Activated CD4-positive, CD25-positive, alpha-beta regulatory T cell treated with anti-CD3 and anti-CD28 coated beads, Interleukin-2, amount 50 U/mL, for 72 hours (primary cell): ENCODE results near the gene BRD4.

Experiments used
- DNase-seq: peaks from one replicate; pipeline ENCODE4 v3.0.0; 2021

BRD4 gene

DNA sequence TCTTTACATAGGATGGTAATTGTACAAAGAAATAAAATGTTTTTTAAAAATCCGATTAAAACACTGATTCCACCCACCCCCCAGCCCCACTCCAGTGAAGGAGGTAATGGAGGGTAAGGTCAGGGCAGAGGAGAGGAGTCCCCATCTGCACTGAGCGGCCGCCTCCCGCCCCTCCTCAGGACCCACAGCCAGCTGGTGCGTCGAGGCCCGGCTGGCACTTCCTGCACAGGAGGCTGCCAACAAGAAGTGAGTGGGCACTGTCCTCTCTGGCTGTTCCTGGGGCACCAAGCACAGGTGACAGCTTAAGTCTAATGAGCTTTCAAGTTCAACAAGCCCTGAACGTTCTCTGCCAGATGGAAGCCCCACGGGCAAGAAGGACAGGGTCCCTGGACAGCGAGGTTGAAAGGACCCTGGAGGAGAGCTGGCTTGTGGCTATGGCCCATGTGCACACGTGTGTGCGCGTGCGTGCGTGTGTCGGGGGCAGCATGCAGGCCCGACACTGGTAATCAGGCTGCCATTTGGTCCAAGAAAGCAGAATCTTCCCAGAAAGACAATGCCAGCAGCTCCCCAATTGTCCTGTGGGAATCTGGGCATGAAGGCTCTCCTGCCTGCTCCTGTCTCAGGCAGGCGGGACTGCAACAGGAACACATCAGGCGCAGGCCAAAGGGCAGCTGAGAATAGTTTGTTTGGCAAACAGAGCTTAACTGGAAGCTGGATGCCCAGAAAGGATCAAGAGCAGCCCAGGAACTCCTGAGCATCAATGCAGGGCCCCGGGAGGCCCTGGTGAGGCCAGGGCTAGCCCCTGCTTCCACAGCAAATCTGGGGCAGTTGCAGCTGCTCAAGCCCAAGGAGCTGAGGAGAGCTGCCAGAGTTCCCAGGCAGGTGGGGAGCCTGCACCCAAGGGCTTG, 85.0 kb downstream of the BRD4 start:
- DNase-seq: no peak

DNA sequence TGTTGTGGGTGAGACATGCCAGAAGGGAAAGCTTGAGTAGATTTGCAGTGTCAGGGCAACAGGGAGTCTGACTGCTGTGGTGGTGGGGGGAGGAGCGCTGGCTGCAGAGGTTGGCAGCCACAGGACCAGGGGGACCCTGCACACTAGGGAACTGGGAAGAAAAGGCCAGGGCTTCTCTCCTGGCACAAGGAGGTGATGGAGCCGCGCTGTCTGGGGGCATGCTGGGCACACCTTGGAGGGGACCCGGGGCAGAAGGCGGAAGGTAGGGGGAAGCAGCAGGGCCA, 86.2 kb downstream of the BRD4 start:
- no peak for DNase-seq

DNA sequence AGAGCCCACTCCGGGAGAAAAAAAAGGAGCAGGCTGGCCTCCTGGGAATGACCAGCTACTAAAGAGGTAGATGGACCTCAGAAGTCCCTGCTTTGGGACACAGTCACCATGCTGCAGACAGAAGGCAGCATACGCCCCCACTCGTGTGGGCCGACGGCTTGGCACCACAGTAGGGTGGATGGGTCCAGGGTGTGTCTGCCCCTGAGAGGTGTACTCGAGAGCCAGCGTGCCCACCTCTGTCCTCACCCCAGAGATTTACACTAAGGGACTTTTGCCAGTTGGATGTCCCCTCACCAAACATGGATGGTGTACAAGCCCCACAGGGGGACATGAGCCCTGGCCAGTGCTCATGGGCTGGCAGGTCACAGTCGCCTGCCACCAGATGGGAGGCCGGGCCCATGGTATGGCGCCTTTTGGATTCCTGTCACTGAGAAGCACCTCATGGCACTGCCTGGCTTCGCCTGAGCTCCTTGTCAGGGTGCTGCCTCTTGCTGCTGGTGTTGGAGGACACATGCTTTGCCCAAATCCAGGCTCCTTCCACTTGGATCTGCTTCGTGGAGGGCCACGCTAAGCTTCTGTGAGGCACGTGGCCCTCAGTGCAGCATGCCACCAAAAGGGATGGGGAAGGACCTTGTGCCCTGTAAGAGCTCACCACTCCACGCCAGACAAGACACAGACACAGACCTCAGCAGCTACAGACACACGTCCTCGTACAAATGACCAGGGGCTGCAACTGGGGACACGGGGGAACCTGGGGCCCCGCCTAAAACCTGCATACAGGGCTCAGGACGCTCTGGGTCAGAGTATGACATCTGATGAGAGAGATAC, 86.8 kb downstream of the BRD4 start:
- no peak for DNase-seq

DNA sequence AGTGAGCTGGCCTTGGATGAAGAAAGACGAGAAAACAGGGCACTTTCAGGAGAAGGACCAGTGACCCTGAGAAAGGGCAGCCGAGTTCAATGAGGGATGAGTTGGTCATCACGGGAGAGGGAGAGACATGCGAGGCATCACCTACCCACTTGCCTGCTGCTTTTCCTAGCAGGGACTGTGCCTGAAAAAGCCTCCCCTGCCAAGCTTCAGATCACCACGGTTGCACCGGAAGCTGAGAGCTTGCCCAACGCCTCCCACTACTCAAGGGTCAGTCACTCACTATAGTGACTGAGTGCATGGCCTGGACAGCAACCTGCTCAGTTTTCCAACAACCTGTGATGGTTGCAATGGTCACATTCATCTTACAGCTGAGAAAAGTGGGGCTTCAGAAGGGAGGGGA, 87.5 kb downstream of the BRD4 start:
- DNase-seq: no peak

DNA sequence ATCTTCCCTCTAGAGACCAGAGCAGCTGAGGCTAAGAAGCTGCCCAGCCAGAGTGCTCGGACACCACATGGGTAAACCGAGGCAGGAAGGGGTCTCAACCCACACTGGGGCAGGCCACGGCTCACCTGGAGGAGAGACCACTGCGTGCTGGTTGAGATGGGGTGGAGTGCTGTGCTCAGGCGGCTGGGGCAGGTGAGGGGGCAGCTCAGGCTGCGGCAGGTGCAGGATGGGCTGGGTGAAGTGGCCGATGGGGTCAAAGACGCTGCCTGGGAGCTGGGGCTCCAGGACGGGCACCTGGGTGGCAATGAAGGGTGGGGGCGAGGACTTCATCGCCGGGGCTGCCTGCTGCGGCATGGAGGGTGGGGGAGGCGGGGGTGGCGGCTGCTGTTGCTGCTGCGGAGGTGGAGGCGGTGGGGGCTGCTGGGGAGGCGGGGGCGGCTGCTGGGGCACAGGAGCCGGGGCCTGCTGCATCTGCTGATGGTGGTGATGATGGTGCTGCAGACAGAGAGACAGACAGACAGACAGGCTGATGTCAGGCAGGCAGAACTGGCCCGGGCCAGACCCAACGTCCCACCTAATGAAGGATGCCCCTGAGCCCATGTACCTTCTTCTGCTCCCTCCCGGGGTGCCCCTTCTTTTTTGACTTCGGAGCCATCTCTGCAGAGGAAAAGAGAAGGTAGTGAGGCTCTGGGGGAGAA, 88.1 kb downstream of the BRD4 start:
- DNase-seq: no peak

DNA sequence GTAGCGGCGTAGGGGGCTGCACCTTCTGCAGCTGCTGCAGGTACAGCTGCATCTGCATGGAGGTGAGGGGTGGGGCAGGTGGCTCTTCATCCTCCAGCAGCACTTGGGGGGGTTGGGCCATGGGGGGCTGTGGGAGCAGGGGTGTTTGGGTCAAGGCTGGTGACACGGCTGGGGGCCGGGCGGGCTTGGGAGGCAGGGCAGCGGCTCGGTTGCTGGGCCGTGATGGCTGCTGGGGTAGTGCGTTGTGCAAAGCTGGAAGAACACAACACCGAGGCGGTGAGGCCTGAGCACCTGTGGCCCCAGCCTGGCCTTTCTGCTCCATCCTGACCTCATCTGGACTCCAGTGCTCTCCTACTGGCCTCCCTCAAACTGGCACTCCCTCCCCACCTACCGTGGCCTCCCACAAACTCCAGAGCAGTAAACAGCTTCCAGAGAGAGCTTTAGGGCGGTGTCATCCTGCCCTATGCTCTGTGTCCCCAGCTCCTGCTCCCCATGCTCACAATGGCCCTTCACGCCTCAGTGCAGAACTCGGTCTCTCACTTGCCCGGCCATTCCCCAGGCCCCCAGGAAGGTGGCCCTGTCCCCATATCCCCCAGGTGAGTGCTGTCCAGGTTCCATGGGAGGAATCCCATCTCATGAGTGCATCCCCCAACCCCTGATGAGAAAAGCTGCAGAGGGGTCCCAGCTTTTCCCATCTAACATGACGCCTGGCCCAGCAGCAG, 88.9 kb downstream of the BRD4 start:
- no peak for DNase-seq

DNA sequence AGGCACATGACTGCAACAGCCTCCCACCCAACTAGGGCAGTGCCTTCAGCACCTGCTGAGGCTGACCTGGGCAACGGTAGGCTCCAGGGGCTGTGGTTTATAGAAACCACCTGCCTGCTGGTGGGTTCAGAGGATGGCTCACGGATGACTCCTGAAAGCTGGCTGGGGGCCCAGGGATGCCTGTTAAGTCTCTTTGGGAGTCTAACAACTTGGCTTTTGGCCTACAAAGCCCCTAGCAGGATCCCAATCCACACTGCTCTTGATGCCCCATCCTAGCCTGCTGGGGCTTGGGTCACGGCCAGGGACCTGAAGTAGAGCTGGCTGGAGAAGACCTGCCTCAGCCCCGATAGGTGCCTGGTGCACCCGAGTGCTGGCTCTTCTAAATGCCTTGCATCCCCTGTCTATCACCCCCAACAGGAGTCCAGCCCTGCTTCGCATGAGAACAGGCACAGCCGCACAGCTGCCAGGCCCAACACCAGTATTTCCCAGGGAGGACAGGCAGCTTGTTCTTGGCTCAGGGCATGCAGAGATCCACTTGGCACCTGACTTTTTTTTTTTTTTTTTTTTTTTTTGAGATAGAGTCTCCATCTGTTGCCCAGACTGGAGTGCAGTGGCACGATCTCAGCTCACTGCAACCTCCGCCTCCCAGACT, 91.0 kb downstream of the BRD4 start:
- no peak for DNase-seq

DNA sequence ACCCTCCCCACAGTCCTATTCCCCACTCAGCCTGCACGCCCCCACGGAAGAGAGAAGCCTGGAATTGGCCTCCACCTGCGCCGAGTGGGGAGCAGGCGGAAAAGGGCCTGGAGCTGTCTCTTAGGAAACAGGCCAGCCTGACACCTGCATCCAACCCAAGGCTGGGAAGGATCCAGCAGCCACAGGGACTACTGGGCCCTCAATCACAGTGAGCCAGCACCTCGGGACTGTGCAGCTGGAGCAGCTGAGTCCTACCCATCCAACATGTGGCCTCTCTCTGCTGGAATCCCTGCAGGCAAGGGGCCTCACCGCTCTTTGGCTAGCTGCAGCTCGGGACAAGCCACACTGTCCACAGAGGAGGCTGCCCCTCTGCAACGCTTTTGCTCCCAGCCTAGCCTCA, 91.8 kb downstream of the BRD4 start:
- no peak for DNase-seq

DNA sequence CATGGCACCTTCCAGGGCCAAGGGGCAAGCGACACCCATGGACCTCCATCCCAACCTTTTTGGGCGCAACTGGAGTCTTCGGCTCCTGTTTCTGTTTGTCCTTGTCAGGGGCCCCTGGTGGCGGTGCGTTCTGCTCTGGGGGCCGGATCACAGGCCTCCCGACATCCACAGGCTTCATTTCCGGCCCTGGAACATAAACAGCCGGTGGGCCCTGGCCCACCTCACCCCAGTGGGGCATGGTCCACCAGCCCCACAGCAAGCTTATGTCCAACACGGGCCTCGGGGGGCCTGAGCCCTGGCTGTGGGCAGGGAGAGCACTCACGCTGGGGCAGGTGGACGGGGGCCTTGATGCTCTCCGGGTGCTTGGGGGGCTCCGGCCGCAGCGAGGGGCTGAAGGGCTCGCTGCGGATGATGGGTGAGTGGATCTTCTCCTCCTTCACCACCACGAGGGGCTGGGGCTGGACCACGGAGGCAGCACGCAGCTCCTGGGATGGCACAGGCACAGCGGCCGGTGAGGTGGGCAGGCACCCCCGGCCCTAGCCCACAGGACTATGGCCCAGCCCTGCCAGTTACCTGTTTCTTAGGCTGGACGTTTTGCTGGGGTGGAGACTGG, 92.9 kb downstream of the BRD4 start:
- DNase-seq: no peak

DNA sequence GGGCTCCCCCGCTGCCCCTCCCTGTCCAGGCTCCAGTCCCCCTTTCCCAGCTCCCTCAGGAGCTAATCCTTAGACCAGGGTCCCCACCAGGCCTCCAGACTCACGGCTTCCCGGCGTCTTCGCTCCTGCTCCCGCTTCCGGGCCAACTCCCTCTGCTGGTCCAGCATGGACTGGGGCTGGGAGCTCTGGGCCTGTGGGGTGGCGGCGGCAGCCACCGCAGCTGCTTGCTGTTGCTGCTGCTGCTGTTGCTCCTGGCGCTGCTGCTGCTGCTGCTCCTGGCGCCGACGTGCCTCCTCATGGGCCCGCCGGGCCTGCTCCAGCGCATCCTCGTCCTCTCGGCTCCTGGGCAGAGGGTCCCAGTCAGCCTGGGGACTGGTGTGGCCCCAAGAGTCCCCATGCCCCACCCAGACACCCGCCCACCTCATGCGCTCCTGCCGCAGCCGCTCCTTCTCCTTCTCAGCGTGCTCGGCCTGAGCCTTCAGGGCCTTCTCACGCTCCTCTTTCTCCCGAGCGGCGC, 93.6 kb downstream of the BRD4 start:
- no peak for DNase-seq

DNA sequence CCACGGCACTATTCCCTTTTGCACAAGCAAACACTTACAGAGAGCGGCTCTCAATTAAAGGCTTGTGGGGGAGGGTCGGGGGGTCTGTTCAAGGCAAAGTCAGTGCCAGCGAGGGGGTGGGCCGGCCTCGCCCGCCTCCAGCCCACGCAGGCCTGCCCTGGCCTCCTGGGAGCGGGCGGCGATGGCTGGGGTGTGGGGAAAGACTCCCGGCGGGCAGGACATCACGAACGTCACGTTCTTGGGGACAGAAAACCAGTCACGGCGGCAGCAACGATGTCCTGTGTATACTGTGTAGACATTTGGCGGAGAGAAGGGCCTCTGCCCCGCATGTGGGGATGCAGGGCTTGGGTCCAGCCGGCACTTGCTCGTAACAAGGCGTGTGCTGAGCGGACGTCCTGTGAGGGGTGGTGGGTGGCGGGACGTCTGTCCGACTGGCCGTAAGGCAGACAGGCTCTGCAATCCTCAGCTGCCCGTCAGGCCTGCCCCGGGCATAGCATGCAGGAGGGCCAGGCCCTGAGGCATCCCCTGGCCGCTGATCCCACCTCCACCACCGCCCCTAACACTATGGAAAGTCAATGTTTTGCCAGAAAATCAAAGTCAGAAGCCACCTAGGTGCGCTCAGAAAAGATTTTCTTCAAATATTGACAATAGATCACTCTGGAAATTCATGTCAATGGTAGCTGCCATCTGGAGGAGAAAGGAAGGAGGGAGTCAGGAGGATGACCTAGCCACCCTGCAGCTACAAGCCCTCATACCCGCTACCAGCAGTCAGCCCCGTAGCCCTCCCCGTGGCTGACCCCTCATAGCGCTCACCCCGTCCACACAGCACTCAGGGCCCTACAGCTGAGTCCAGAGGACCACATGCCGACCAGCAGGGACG, 94.3 kb downstream of the BRD4 start:
- no peak for DNase-seq

DNA sequence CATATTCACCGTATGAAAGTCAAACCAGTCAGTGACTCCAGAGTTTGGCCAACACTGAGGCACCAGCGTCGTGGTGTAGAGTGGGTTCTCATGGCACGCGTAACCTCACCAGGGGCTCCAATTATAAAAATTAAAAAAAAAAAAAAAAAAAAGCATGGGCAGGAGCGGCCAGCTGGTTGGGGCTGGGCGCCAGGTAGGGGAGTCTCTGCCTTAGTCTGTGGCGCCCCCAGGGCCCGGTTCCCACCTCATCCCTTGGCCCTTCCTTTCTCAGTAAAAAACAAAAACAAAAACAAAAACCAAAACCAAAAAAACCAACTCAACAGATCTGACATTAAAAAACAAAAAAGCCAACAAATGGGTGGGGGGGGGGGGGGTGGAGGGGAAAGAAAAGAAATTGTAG, 95.5 kb downstream of the BRD4 start:
- DNase-seq: no peak

DNA sequence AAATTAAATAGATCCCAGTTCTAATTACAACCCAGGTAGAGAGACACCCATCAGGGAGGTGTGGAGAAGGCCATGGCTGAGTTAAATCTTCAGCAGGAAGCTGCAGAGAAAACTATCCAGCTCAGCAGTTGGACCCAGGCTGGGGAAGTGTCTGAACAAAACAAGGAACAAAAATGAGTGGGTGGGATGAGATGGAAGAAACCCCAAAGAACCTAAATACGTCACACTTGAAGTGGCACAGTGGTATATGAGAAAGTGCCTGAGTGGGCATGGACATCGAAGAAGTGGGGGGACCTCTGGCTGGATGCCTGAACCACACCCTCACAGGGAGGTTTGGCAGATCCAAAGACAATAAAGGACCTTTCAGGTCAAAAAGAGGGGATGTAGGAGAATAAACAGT, 96.6 kb downstream of the BRD4 start:
- DNase-seq: no peak

DNA sequence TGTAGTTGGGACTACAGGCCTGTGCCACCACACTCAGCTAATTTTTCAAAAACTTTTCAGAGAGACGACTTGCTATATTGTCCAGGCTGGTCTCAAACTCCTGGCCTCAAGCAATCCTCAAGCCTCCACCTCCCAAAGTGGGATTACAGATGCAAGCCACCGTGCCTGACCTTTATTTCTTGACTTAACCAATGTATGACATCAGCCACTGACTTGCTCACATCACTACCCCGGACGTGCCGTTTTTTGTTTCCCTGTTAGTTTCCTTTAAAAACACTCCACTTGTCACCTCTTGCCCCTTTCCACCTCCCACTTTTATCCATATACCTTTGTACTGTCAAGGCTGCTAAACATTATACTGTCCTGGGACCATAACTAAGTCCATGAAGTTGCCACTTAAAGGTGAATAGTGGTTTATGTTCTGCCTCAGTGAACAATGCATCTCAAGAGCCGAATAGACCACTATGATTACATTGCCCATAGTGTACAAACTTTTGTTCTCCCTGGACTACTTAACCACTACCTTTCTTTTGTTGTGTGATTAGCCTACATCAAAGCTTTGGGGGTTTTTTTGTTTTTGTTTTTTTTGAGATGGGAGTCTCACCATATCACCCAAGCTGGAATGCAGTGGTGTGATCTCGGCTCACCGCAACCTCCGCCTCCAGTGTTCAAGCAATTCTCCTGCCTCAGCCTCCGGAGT, 97.8 kb downstream of the BRD4 start:
- no peak for DNase-seq

DNA sequence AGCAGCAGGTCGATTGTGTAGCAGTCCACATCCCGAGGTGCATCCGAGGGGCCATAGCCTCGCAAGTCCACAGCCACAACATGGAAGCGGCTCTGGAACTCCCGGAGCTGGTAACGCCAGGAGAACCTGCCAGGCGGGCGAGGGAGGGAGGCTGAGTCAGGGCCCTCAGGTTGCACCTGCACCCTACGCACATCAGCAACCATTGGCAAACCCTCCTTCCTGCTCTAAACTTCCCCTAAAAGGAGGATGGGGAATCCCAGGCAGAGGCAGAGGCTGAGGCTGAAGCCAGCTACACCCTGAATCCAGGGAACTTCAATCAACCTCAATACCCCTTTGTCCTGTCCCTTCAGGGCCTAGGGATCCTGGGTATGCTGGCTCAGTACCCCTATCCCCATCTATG, 101.1 kb downstream of the BRD4 start:
- DNase-seq: no peak

DNA sequence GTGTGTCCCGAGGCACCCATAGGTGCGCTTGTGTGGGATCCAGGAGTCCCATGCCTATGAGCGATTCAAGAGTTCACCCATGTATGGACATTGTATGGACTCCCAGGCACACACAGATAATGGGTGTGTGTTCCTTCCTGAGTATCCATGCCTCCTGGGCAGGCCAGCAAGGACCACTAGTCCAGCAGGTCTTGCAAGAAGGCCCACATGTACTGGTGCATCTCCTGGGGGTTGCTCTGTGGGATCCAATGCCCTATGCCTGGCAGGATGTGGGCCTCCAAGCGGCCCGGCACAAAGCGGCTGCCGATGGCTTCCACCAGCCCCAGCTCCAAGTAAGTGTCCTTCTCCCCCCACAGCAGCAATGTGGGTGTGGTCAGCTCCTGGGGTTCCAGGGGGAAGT, 105.1 kb downstream of the BRD4 start:
- DNase-seq: no peak

DNA sequence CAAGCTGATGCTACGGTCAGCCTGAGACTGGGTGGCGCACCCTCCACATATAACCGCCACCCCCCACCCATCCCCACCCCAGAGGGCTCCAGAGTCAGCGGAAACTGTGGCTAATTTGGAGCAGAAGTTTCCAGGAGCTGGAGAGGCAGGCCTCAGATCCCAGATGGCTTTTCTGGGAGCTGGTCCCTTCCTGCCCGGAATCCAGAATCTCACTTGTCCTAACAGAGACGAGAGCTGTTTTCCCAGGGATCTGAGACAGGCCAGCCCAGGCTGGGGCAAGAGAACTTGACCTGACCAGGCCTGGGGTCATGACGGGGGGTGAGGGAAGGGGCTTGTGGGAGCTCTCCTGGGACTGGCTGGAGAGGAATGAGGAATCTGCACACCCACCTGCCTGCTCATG, 106.6 kb downstream of the BRD4 start:
- DNase-seq: no peak

DNA sequence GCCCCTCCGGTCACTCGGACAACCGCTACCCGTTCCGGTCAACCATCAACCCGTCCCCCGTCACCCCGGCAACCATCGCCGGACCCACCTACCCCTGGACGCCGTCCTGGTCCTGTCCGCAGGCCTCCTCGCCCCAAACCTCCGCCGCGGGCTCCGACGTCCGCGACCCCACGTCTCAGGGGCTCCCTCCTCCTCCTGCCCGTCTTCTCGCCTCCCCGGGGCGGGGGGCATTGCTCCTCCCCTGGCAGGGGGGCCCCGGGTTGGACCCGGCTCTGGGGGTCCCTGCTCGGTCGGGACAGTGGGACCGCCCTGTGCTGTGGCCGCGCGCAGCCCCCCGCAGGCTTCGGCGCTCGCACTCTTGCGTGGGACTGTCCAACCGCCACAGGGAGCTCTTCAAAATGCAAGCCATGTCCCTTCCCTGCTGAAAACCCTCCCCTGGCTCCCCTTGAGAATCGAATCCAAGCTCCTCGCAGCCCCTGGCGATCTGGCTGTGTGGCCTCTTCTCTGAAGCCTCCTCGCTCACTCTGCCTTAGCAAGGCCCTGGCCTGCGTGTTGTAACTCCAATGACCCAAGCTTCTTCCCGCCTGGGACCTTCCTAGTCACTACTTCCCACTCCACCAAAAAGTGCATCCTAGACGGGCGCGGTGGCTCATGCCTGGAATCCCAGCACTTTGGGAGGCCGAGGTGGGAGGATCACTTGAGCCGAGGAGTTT, 108.5 kb downstream of the BRD4 start:
- no peak for DNase-seq
